ENCODE data around the gene LBR. TPM values are rescaled to one million over a fixed set of nuclear protein-coding genes. Genes with fewer than 3 reads are reported as not detected.

The LBR gene
- total and polyA plus RNA-seq, 12 donors: 5.4 to 27.5 (median 14.1) TPM

GRCh38 chr1:225422031-225422605, 5.7 kb downstream of the LBR start:
- no peaks in the 10 kb centered on the region for H3K9me3 ChIP-seq (replicated peaks in 1 of 3)
- TF ChIP-seq CTCF (IDR thresholded peaks at IDR 0.05) (no peak), POLR2A (IDR thresholded peaks at IDR 0.05) (no peak)
- peaks cover 0 to 33% of the 10 kb centered on the region in 2 donors for H3K4me1 ChIP-seq (replicated peaks in 1 of 2)
- intact Hi-C loops (cut with DNase I): no loop called here
- H3K27me3 ChIP-seq: no peaks in the 10 kb centered on the region
- no peak overlapping the region for H3K27ac ChIP-seq
- no peak overlapping the region for H3K4me3 ChIP-seq
- DNase-seq: no peak
- 68 to 79% (median 71%) methylated on average over 14 of the region's 14 CpGs for WGBS, 4 donors
- peaks cover 0 to 16% of the 10 kb centered on the region in 2 donors for H3K36me3 ChIP-seq (replicated peaks in 1 of 2)

GRCh38 chr1:225418598-225418997, 9.2 kb downstream of the LBR start:
- H3K9me3 ChIP-seq (replicated peaks in 1 of 3): no peaks in the 10 kb centered on the region
- no peak for DNase-seq
- no peaks in the 10 kb centered on the region for H3K27me3 ChIP-seq
- H3K4me1 ChIP-seq (replicated peaks in 1 of 2): peaks cover 0 to 5% of the 10 kb centered on the region in 2 donors
- peaks cover 0 to 23% of the 10 kb centered on the region in 2 donors for H3K36me3 ChIP-seq (replicated peaks in 1 of 2)
- no peak for TF ChIP-seq POLR2A (IDR thresholded peaks at IDR 0.05)
- no peak overlapping the region for H3K27ac ChIP-seq
- intact Hi-C loops (cut with DNase I): no loop called here
- 96 to 99% (median 97%) methylated on average over 4 of the region's 4 CpGs for WGBS, 4 donors
- no peak overlapping the region for H3K4me3 ChIP-seq

DNA sequence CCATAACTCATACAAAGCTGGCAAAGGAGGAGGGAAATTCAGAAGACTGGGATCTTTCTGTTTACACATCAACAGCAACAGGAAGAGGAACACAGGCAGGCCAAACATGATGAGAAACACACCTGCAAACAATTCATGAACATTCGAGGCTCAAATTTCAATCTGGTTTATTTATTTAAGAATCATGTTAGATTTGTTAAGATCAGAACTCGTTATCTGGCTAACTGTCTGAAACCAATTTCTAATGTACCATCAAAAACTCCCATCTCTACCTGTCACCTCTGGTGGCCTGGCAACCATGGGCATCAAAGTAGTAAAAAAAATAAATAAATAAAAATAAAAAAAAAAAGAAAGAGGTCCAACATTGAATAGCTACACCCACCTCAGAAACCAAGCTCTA, 9.8 kb downstream of the LBR start:
- peaks cover 0 to 27% of the 10 kb centered on the region in 2 donors for H3K36me3 ChIP-seq (replicated peaks in 1 of 2)

DNA sequence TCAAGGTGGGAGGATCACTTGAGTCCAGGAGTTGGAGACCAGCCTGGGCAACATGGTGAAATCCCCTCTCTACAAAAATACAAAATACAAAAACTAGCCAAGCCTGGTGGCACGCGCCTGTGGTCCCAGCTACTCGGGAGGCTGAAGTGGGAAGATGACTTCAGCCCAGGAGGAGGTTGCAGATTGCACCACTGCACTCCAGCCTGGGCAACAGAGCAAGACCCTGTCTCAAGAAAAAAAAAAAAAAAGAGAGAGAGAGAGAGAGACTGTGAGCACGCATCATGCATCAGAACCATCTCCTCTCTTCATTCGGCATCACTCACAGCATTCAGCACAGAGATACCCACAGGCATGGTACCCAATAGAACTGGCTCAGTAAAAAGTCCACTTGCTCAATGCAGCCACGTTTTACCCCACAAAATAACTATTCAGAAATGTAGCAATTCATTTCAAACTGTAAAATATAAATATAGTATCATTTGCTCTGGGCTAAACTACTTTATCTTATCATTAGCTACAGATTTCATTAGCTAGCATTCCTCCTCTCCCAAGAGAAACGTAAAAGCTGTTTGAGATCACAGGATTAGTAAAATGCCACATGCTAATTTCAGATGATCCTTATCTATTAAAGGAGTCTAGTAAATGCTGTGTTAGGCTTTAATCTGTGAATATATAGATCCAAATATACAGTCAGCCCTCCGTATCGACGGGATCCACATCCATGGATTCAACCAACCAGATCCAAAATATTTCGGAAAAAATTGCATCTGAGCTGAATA, 11.7 kb downstream of the LBR start:
- no peaks in the 10 kb centered on the region for H3K4me1 ChIP-seq (replicated peaks in 1 of 2)
- H3K27ac ChIP-seq: no peak overlapping the region
- 87 to 95% (median 93%) methylated on average over 11 of the region's 11 CpGs for WGBS, 4 donors
- H3K9me3 ChIP-seq (replicated peaks in 1 of 3): no peaks in the 10 kb centered on the region
- no peak overlapping the region for H3K4me3 ChIP-seq
- H3K27me3 ChIP-seq: no peaks in the 10 kb centered on the region
- DNase-seq: no peak
- intact Hi-C loops (cut with DNase I): no loop called here
- peaks cover 0 to 41% of the 10 kb centered on the region in 2 donors for H3K36me3 ChIP-seq (replicated peaks in 1 of 2)
- TF ChIP-seq POLR2A (IDR thresholded peaks at IDR 0.05) (no peak), CTCF (IDR thresholded peaks at IDR 0.05) (no peak)

More for the DNA sequence above, 9.8 kb downstream of the LBR start:
- intact Hi-C loops (cut with DNase I): no loop called here
- TF ChIP-seq POLR2A (IDR thresholded peaks at IDR 0.05) (no peak), CTCF (IDR thresholded peaks at IDR 0.05) (no peak)
- peaks cover 0 to 3% of the 10 kb centered on the region in 2 donors for H3K4me1 ChIP-seq (replicated peaks in 1 of 2)
- no peaks in the 10 kb centered on the region for H3K27me3 ChIP-seq
- WGBS, 4 donors: 86 to 92% (median 90%) methylated on average over 2 of the region's 2 CpGs
- DNase-seq: no peak
- no peak overlapping the region for H3K27ac ChIP-seq
- no peak overlapping the region for H3K4me3 ChIP-seq
- H3K9me3 ChIP-seq (replicated peaks in 1 of 3): no peaks in the 10 kb centered on the region

All from adrenal gland (tissue), 12 donors.